ENCODE data around the gene AMDHD2. TPM values are rescaled to one million over a fixed set of nuclear protein-coding genes. Genes with fewer than 3 reads are reported as not detected.

AMDHD2 gene
- total and polyA plus RNA-seq, 9 donors = 0.47 to 28.7 (median 25.6) TPM

- intact Hi-C loops (cut with DNase I) = no loop called here
- H3K36me3 ChIP-seq = no peaks in the 10 kb centered on the region
- H3K27ac ChIP-seq = no peak overlapping the region
- DNase-seq = no peak
- WGBS, 3 donors = 85 to 90% (median 87%) methylated on average over 13 of the region's 13 CpGs
- no peak overlapping the region for H3K4me3 ChIP-seq
- H3K9me3 ChIP-seq = no peaks in the 10 kb centered on the region
- no peaks in the 10 kb centered on the region for H3K27me3 ChIP-seq
- peaks cover 14% of the 10 kb centered on the region for H3K4me1 ChIP-seq (ENCODE audit: insufficient read depth)
- TF ChIP-seq, protein P1, sequence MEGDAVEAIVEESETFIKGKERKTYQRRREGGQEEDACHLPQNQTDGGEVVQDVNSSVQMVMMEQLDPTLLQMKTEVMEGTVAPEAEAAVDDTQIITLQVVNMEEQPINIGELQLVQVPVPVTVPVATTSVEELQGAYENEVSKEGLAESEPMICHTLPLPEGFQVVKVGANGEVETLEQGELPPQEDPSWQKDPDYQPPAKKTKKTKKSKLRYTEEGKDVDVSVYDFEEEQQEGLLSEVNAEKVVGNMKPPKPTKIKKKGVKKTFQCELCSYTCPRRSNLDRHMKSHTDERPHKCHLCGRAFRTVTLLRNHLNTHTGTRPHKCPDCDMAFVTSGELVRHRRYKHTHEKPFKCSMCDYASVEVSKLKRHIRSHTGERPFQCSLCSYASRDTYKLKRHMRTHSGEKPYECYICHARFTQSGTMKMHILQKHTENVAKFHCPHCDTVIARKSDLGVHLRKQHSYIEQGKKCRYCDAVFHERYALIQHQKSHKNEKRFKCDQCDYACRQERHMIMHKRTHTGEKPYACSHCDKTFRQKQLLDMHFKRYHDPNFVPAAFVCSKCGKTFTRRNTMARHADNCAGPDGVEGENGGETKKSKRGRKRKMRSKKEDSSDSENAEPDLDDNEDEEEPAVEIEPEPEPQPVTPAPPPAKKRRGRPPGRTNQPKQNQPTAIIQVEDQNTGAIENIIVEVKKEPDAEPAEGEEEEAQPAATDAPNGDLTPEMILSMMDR (IDR thresholded peaks at IDR 0.05) = no peak
- no peak for TF ChIP-seq POLR2A (IDR thresholded peaks at IDR 0.05)
- no peak for TF ChIP-seq EP300 (IDR thresholded peaks at IDR 0.05)
Measured at GRCh38 chr16:2484898-2485508, 35.2 kb upstream of the AMDHD2 start.

GRCh38 chr16:2485811-2486507, 34.2 kb upstream of the AMDHD2 start:
- Histone ChIP-seq H3K27me3 (no peaks in the 10 kb centered on the region), H3K27ac (no peak overlapping the region), H3K9me3 (no peaks in the 10 kb centered on the region), H3K36me3 (no peaks in the 10 kb centered on the region), H3K4me3 (no peak overlapping the region), H3K4me1 (ENCODE audit: insufficient read depth) (peaks cover 14% of the 10 kb centered on the region)
- intact Hi-C loops (cut with DNase I) = no loop called here
- DNase-seq = no peak
- TF ChIP-seq EP300 (IDR thresholded peaks at IDR 0.05) (no peak), POLR2A (IDR thresholded peaks at IDR 0.05) (no peak)
- TF ChIP-seq, protein P1 (IDR thresholded peaks at IDR 0.05) = no peak
- 76 to 82% (median 80%) methylated on average over 32 to 33 of the region's 33 CpGs for WGBS, 3 donors

DNA sequence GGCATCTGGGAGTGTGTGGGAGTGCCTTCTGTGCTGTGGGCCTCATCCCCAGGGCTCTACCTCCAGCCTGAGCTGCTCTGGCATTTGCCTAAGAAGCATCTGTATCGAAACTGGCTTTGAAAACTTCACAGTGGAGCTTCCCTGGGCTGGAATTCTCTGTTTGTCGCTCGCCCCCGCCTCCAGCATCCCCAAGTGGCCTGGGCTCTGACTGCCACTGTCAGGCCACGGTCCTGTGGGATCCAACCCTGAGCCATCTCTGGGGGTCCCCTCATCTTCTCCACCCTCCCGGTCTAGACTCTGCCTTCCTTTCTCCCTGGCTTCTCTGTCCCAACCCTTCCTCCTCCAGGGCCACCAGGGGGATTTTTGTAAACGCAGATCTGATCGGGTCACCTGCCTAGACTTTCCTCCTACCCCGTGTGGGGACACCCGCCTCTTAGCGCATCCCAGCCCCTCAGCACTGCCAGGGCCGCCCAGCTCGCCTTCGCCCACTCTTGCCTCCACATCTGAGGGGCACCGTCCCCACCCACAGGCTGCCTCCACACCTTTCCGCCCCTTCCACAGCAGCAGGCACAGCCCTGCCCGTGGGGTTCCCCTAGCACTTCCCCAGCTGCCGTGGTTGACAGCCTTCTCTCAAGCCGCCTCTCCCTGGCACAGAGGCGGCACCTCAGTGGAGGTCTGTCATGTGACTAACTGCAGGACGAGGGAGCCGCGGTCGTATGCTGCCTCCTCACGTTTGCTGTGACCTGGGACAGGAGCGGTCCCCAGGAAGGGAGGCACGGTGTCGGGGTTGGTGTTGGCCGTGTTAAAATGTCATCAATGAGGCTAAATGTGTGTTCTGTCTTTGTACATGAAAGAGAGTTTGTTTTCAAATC, 33.3 kb upstream of the AMDHD2 start:
- Histone ChIP-seq H3K9me3 (no peaks in the 10 kb centered on the region), H3K27me3 (no peaks in the 10 kb centered on the region), H3K36me3 (no peaks in the 10 kb centered on the region), H3K4me3 (no peak overlapping the region), H3K4me1 (ENCODE audit: insufficient read depth) (peaks cover 14% of the 10 kb centered on the region), H3K27ac (no peak overlapping the region)
- intact Hi-C loops (cut with DNase I) = no loop called here
- WGBS, 3 donors = 74 to 76% (median 74%) methylated on average over 29 of the region's 29 CpGs
- DNase-seq = no peak
- TF ChIP-seq EP300 (IDR thresholded peaks at IDR 0.05) (no peak), POLR2A (IDR thresholded peaks at IDR 0.05) (no peak)
- TF ChIP-seq, protein P1 (IDR thresholded peaks at IDR 0.05) = no peak

GRCh38 chr16:2487517-2487842, 32.7 kb upstream of the AMDHD2 start:
- Histone ChIP-seq H3K27ac (no peak overlapping the region), H3K4me3 (no peak overlapping the region), H3K4me1 (ENCODE audit: insufficient read depth) (peaks cover 14% of the 10 kb centered on the region), H3K9me3 (no peaks in the 10 kb centered on the region), H3K36me3 (no peaks in the 10 kb centered on the region), H3K27me3 (no peaks in the 10 kb centered on the region)
- TF ChIP-seq, protein P1 (IDR thresholded peaks at IDR 0.05) = no peak
- no peak for TF ChIP-seq EP300 (IDR thresholded peaks at IDR 0.05)
- no peak for TF ChIP-seq POLR2A (IDR thresholded peaks at IDR 0.05)
- DNase-seq = no peak
- WGBS, 3 donors = 57 to 72% (median 69%) methylated on average over 8 of the region's 8 CpGs
- intact Hi-C loops (cut with DNase I) = no loop called here

All from ovary (tissue), 9 donors.